Peyer's patch (tissue), 4 donors: ENCODE measurements around the gene IL3. TPM values are rescaled to one million over a fixed set of nuclear protein-coding genes. Genes with fewer than 3 reads are reported as not detected.

Experiments used
- DNase-seq, 3 donors: peaks; one replicate each; pipeline ENCODE4 v3.0.0-alpha.2; 2017 to 2019
- H3K27ac ChIP-seq, 4 donors: fragments of 200-600 bp; sonication (generic); one replicate each; pipeline ENCODE4 v1.5.1; 2016 to 2019
- H3K27me3 ChIP-seq, 2 donors: fragments of 200-600 bp; sonication (generic); one replicate each; pipeline ENCODE4 v1.5.1; 2019
- H3K36me3 ChIP-seq, 3 donors: fragments of 200-600 bp; sonication (generic); one replicate each; pipeline ENCODE4 v1.5.1; 2016 to 2019
- H3K4me1 ChIP-seq, 4 donors: fragments of 200-600 bp; sonication (generic); one replicate each; pipeline ENCODE4 v1.5.1; 2016 to 2019
- H3K4me3 ChIP-seq, 4 donors: fragments of 200-600 bp; sonication (generic); 1 replicate in 3 of 4; 2 replicates in 1 of 4; pipeline ENCODE4 v1.5.1; 2016 to 2019; ENCODE audit warnings: mild to moderate bottlenecking in 1 of 4
- H3K9me3 ChIP-seq, 4 donors: fragments of 200-600 bp; sonication (generic); one replicate each; pipeline ENCODE4 v1.5.1; 2016 to 2019; ENCODE audit warnings: mild to moderate bottlenecking in 1 of 4
- POLR2A ChIP-seq, 2 donors: fragments of 450-650 bp; IDR thresholded peaks; one replicate each; pipeline ENCODE4 v1.5.1; 2017; ENCODE audit warnings: antibody characterized with exemption in 2 of 2, mild to moderate bottlenecking in 2 of 2, moderate library complexity in 2 of 2
- total RNA-seq, 4 donors: library from RNA; depleted of rRNA; stranded (reverse); fragments of >200 nt; gene quantifications; one replicate each; pipeline ENCODE4 v1.1.0, GENCODE V29; 2016
- TF ChIP-seq, protein P1 (sequence below), 6 experiments: fragments of 450-650 bp in 4 of 6; fragments of 200-600 bp in 2 of 6; sonication (generic) in 1 of 6; IDR thresholded peaks; one replicate each; pipeline ENCODE4 v1.5.1; 2017 to 2019; ENCODE audit warnings: antibody characterized with exemption in 6 of 6, mild to moderate bottlenecking in 3 of 6, moderate library complexity in 1 of 6

Gene IL3
- total RNA-seq, 4 donors from 2014 or later: not detected

DNA sequence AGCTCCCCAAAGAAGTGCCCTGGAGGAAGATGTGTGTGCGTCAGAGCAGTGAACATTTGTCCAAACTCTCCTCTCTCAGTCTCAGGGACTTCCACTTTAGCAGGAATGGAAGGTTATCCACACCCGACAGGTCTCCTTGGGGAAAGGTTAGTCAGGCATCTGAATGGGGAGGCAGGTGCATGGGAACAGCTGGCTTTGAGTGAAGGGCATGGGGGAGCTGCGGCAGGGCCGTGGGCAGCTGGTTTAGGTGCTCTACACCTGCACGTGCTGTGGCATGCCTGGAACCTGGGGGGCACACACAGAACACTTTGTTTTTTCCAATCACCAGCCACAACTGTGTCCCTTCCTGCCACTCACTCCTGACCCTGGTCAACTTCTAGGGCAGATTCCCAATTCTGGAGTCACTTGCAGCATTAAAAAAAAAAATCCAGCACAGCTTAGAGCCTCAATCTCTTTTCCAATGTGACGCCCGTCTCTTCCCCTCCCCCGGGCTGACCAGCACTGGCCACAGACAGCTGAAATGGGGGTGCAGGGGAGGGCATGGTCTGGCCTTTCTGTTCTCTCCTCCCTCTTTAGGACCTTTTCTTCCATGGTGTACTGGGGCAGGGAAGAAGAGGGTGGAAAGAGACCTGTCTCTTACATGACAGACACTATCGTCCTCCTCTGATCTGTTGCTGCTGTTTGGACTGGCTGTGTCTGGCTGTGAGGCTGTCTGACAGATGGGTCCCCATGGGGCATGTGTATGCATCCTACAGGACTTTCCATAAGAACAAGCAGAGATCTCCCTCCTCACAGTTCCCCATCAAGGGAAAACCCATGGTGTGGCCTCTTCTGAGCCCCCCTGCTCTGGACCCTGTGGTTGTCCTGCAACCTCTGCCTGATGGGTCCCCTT, 9.5 kb upstream of the IL3 start:
- H3K27ac ChIP-seq: no peak overlapping the region
- no peaks in the 10 kb centered on the region for H3K27me3 ChIP-seq
- no peaks in the 10 kb centered on the region for H3K9me3 ChIP-seq
- no peaks in the 10 kb centered on the region for H3K36me3 ChIP-seq
- no peaks in the 10 kb centered on the region for H3K4me1 ChIP-seq
- no peak overlapping the region for H3K4me3 ChIP-seq
- no peak for TF ChIP-seq POLR2A (IDR thresholded peaks at IDR 0.05)
- TF ChIP-seq, protein P1, sequence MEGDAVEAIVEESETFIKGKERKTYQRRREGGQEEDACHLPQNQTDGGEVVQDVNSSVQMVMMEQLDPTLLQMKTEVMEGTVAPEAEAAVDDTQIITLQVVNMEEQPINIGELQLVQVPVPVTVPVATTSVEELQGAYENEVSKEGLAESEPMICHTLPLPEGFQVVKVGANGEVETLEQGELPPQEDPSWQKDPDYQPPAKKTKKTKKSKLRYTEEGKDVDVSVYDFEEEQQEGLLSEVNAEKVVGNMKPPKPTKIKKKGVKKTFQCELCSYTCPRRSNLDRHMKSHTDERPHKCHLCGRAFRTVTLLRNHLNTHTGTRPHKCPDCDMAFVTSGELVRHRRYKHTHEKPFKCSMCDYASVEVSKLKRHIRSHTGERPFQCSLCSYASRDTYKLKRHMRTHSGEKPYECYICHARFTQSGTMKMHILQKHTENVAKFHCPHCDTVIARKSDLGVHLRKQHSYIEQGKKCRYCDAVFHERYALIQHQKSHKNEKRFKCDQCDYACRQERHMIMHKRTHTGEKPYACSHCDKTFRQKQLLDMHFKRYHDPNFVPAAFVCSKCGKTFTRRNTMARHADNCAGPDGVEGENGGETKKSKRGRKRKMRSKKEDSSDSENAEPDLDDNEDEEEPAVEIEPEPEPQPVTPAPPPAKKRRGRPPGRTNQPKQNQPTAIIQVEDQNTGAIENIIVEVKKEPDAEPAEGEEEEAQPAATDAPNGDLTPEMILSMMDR (IDR thresholded peaks at IDR 0.05): no peak
- DNase-seq: peak in 1 of 3 donors; percentile 4

DNA sequence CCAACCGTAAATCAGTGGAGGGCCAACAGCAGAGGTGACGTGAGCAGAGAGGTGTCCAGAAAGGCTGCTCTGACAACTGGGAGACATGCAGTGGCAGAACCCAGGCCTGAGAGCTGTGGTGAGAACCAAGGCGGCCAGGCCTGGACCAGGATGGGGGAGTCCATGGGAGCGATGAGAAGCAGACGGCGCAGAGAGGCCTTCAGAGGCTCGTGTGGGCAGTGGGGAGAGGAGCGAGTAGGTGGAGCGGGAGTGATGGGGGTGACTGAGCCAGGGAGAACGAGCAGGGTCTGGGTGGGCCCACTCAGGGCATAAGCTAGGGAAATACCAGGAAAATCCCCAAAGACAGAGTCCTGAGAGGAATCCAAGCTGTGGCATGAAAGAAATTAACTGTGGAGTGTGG, 7.9 kb upstream of the IL3 start:
- no peak overlapping the region for H3K4me3 ChIP-seq
- DNase-seq: peak in 2 of 3 donors; percentile 6 to 39
- no peaks in the 10 kb centered on the region for H3K4me1 ChIP-seq
- H3K36me3 ChIP-seq: no peaks in the 10 kb centered on the region
- no peak for TF ChIP-seq POLR2A (IDR thresholded peaks at IDR 0.05)
- TF ChIP-seq, protein P1 (IDR thresholded peaks at IDR 0.05): no peak
- no peaks in the 10 kb centered on the region for H3K27me3 ChIP-seq
- H3K27ac ChIP-seq: no peak overlapping the region
- no peaks in the 10 kb centered on the region for H3K9me3 ChIP-seq

DNA sequence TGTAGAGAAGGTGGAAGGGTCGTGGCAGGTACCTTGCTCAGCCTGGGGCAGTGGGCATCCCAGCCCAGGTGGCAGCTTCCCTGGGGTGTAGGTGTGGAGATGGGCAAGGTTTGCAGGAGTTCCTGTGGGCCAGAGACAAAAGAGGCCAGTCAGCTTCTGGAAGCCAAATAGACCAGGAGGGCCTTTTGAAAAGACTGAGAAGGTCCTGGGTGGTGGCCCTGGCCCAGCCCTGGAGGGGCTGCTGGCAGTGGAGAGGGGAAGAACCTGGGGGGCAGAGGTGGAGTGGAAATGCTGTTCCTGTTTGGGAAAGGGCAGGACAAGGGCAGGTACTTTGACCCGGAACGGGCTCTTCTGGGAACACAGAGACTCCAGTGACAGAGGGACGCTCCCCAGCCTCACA, 7.0 kb upstream of the IL3 start:
- Histone ChIP-seq H3K27me3 (no peaks in the 10 kb centered on the region), H3K4me3 (no peak overlapping the region), H3K9me3 (no peaks in the 10 kb centered on the region), H3K4me1 (no peaks in the 10 kb centered on the region), H3K27ac (no peak overlapping the region), H3K36me3 (no peaks in the 10 kb centered on the region)
- no peak for TF ChIP-seq POLR2A (IDR thresholded peaks at IDR 0.05)
- TF ChIP-seq, protein P1 (IDR thresholded peaks at IDR 0.05): no peak
- peak; percentile 4 to 33 (median 26) for DNase-seq

DNA sequence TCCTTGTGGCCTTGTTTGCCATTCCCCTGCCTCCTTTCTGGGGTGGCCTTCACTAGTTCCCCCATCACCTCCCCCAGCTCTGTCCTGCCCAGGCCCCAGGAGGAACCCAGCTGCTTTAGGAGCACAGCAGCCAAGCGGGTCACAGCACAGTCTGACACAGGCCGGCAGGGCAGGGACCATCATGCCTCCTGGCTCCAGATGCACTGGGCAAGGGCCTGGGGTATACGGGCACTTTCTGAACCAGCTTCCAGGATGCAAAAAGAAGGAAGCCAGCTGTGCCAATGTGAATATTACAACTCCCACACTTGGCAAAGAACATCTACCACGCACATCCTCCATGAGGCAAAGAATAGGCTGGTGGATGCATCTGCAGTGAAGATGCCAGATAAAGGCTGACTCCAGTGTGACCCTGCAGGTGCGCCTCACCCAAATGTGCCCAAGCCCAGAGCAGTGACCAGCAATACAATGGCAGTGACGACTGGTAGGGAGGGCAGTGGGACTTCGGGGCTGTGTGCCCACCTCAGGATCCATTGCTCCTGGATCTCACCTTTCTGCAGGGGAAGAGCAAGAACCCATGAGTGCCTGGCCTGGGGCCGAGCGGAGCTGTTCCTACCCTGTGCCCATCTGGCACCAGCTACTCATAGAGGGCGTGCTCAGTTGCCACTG, 6.3 kb upstream of the IL3 start:
- Histone ChIP-seq H3K4me1 (no peaks in the 10 kb centered on the region), H3K36me3 (no peaks in the 10 kb centered on the region), H3K27me3 (no peaks in the 10 kb centered on the region), H3K9me3 (no peaks in the 10 kb centered on the region), H3K4me3 (no peak overlapping the region), H3K27ac (no peak overlapping the region)
- TF ChIP-seq, protein P1 (IDR thresholded peaks at IDR 0.05): no peak
- no peak for TF ChIP-seq POLR2A (IDR thresholded peaks at IDR 0.05)
- DNase-seq: peak in 2 of 3 donors; percentile 12 to 33

DNA sequence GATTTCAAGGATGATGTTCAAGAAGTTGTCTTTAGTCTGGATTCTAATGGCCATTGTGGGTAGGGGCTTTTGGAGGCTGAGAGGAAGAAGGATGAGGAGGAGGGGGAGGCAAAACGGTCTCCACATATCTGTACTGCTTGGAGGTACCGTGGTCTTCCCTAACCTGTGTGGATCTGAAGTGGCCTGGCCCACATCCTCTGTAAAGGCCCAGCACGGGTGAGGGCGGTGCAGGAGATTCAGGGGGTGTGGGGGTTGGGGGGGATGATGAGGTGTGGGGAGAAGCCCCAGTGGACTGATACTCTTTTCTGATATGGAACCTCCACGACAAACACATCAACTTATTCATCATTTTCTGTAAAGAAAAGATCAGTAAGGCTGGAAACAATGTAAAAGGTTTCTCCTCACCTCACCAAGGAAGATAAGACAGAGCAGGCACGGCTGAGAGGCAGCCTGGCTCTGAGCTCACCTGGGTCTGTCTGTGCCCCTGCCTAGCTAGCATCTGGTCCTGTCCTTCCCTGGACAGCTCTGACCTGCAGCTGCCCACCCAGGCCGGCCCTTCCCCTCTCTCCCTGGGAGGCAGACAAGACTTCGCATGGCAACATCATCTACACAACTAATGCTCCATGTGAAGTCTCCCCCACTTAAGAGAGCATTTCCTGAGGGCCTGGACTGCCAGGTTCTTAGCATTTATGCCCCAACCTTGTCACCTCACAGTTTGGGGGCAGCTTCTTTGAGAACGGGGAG, 5.6 kb upstream of the IL3 start:
- no peaks in the 10 kb centered on the region for H3K27me3 ChIP-seq
- H3K9me3 ChIP-seq: no peaks in the 10 kb centered on the region
- H3K4me3 ChIP-seq: no peak overlapping the region
- H3K27ac ChIP-seq: no peak overlapping the region
- DNase-seq: peak in 2 of 3 donors; percentile 28 to 38
- H3K36me3 ChIP-seq: no peaks in the 10 kb centered on the region
- H3K4me1 ChIP-seq: no peaks in the 10 kb centered on the region
- TF ChIP-seq, protein P1 (IDR thresholded peaks at IDR 0.05): no peak
- no peak for TF ChIP-seq POLR2A (IDR thresholded peaks at IDR 0.05)
